Endothelial cell of umbilical vein (primary cell): ENCODE measurements around the gene C2orf76. TPM values are rescaled to one million over a fixed set of nuclear protein-coding genes. Genes with fewer than 3 reads are reported as not detected.

ENCODE experiments used
- BruUV-seq: library from RNA; stranded (reverse); fragments of 400-500 nt; replicated peaks from 2 replicates; lab custom pipeline; 2021; lab: Mats Ljungman, UMichigan
- CTCF ChIA-PET: fragments of 300-600, 350-600 bp; sonication (Branson Sonifier 250); formaldehyde crosslinking; loops from one replicate; lab custom pipeline; 2021; ENCODE audit warnings: antibody characterized with exemption, inconsistent platforms; lab: Charles Lee
- POLR2A ChIA-PET: fragments of 300-600, 350-600 bp; sonication (Branson Sonifier 250); formaldehyde crosslinking; loops from one replicate; lab custom pipeline; 2021; ENCODE audit warnings: antibody characterized with exemption, inconsistent platforms; lab: Charles Lee
- DNase-seq: peaks from one replicate; pipeline ENCODE4 v3.0.0-alpha.2; 2011; ENCODE audit warnings: low read depth, low spot score
- FAIRE-seq: peaks from 2 replicates; lab custom pipeline; 2011; peaks lifted over from hg19 to GRCh38; lab: Jason Lieb, UNC
- H2AFZ ChIP-seq: 2 replicates; pipeline ENCODE4 v1.6.0; 2012; ENCODE audit warnings: low read depth, low read length, control low read depth, inconsistent platforms
- H3K27ac ChIP-seq: 2 replicates; pipeline ENCODE4 v1.5.1; 2011; ENCODE audit warnings: low read depth, mild to moderate bottlenecking, control low read depth, low read length, moderate library complexity; ENCODE audit not compliant: insufficient read depth
- H3K27me3 ChIP-seq, 2 experiments: 2 replicates each; pipeline versions ENCODE4 v1.6.0 to v1.6.1; 2011; ENCODE audit warnings: low read length in 2 of 2, mixed read lengths in 1 of 2; ENCODE audit not compliant: control insufficient read depth in 2 of 2, insufficient read depth in 2 of 2
- H3K36me3 ChIP-seq, 2 experiments: 2 replicates in 1 of 2; 3 replicates in 1 of 2; pipeline ENCODE4 v1.5.1; 2011; ENCODE audit warnings: low read length in 2 of 2, mild to moderate bottlenecking in 1 of 2, moderate library complexity in 1 of 2; ENCODE audit not compliant: control insufficient read depth in 2 of 2, insufficient read depth in 2 of 2; ENCODE audit errors: extremely low read depth in 1 of 2
- H3K4me1 ChIP-seq: 3 replicates; pipeline ENCODE4 v1.5.1; 2011; ENCODE audit warnings: mild to moderate bottlenecking, low read length; ENCODE audit not compliant: control insufficient read depth, insufficient read depth; ENCODE audit errors: extremely low read depth
- H3K4me2 ChIP-seq: 2 replicates; pipeline ENCODE4 v1.6.1; 2011; ENCODE audit warnings: low read length, control low read depth, mixed read lengths; ENCODE audit not compliant: insufficient read depth
- H3K4me3 ChIP-seq, 3 experiments: fragments of 200-600 bp in 1 of 3; sonication (generic), shearing (Covaris generic) in 1 of 3; replicated peaks in 1 of 3; 2 replicates each; pipeline ENCODE4 v1.5.1; 2011 to 2016; ENCODE audit warnings: control low read depth in 3 of 3, low read length in 3 of 3, mild to moderate bottlenecking in 2 of 3, inconsistent platforms in 1 of 3, low read depth in 1 of 3, moderate library complexity in 1 of 3; ENCODE audit not compliant: insufficient read depth in 1 of 3
- H3K79me2 ChIP-seq: 2 replicates; pipeline ENCODE4 v1.6.0; 2012; ENCODE audit warnings: low read length, inconsistent platforms; ENCODE audit not compliant: control insufficient read depth, insufficient read depth
- H3K9ac ChIP-seq: replicated peaks from 2 replicates; pipeline ENCODE3; 2011; ENCODE audit warnings: low read length, control low read depth; ENCODE audit not compliant: insufficient read depth; ENCODE audit errors: extremely low read depth
- H3K9me1 ChIP-seq: replicated peaks from 3 replicates; pipeline ENCODE4 v1.6.0; 2011; ENCODE audit warnings: mild to moderate bottlenecking, low read length; ENCODE audit not compliant: control insufficient read depth, insufficient read depth; ENCODE audit errors: extremely low read depth
- H3K9me3 ChIP-seq: replicated peaks from 2 replicates; pipeline ENCODE4 v1.5.1; 2012; ENCODE audit warnings: low read length, inconsistent platforms; ENCODE audit not compliant: control insufficient read depth, insufficient read depth
- H4K20me1 ChIP-seq: replicated peaks from 2 replicates; pipeline ENCODE3; 2011; ENCODE audit warnings: mild to moderate bottlenecking, low read length; ENCODE audit not compliant: control insufficient read depth, insufficient read depth; ENCODE audit errors: extremely low read depth
- GATA2 ChIP-seq: IDR thresholded peaks from 2 replicates; pipeline ENCODE4 v1.7.0; 2011; ENCODE audit warnings: low read depth, mild to moderate bottlenecking, moderate library complexity, mixed read lengths, low read length; ENCODE audit not compliant: insufficient read length, insufficient read depth
- JUN ChIP-seq: IDR thresholded peaks from 2 replicates; pipeline ENCODE4 v1.6.1; 2011; ENCODE audit warnings: borderline replicate concordance, low read depth; ENCODE audit not compliant: insufficient read length, insufficient read depth
- MYC ChIP-seq: IDR thresholded peaks from one replicate; pipeline ENCODE4 v1.6.1; 2011; ENCODE audit warnings: mild to moderate bottlenecking, low read depth, low read length
- POLR2A ChIP-seq: IDR thresholded peaks from 2 replicates; pipeline ENCODE4 v1.6.1; 2012; ENCODE audit warnings: low read depth, mild to moderate bottlenecking, control low read depth, low read length
- dilution Hi-C: fragments of 300-500 bp; cut with MboI; formaldehyde crosslinking; loops from one replicate; pipeline ENCODE4 v1.15.0; 2019; ENCODE audit warnings: low sequenced_read_pairs; ENCODE audit not compliant: extremely low pct_ligation_motif_present
- intact Hi-C: fragments of 100-400 bp; cut with micrococcal nuclease; formaldehyde crosslinking; loops from one replicate; pipeline ENCODE4 v1.10.0; 2022
- polyA plus RNA-seq, 4 experiments: library from polyadenylated mRNA; depleted of rRNA in 3 of 4; stranded (reverse) in 3 of 4; unstranded in 1 of 4; fragments of >200 nt; gene quantifications; 2 replicates each; pipeline versions ENCODE4 v1.2.1 to v1.2.3, GENCODE V29; 2011 to 2012; ENCODE audit warnings: missing spikeins in 1 of 4
- total RNA-seq: library from RNA; stranded (reverse); gene quantifications from 2 replicates; pipeline ENCODE4 v1.2.3, GENCODE V29; 2021
- TF ChIP-seq, protein P1 (sequence below), 2 donors: IDR thresholded peaks; 1 replicate in 1 of 2; 2 replicates in 1 of 2; pipeline ENCODE4 v1.5.1; 2011; ENCODE audit warnings: low read length in 2 of 2, mild to moderate bottlenecking in 2 of 2, moderate library complexity in 2 of 2, control low read depth in 1 of 2, inconsistent platforms in 1 of 2, low read depth in 1 of 2; ENCODE audit not compliant: insufficient read depth in 1 of 2; ENCODE audit errors: extremely low read depth in 1 of 2

C2orf76 gene
- total and polyA plus RNA-seq, 2 donors (not counting 3 experiments of a cell fraction or from before 2014, with no cell fraction given), result 7.4 to 12.1 TPM

DNA sequence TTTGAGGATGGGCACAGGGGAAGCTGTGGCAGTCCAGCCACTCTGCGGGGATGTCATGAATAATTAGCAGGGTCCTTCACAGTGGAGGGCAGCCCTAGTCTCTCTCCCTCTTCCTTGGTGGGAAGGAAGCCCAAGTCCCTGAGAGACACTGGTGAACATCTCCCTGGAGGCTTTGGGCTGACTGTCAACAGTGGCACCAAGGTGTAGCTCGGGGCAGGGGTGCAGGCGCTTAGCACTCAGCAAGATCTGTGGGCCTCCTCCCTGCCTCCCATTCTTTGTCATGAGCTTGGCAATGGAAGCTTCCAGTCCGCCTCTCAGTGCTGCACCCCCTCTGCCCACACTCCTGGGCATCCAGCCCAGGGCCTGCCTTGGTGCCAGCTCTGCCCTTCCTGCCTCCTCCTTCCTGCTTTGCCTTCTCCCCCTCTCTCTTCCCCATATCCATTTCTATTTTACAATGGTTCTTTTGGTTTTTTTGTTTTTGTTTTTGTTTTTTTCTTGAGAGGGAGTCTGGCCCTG, 83.6 kb downstream of the C2orf76 start:
- Histone ChIP-seq H3K4me1 (no peaks in the 10 kb centered on the region), H3K9me3 (no peaks in the 10 kb centered on the region), H3K4me2 (no peak overlapping the region), H3K4me3 (no peak overlapping the region), H3K79me2 (no peaks in the 10 kb centered on the region), H4K20me1 (no peaks in the 10 kb centered on the region), H3K36me3 (no peaks in the 10 kb centered on the region), H3K9me1 (no peaks in the 10 kb centered on the region), H3K9ac (no peak overlapping the region), H3K27me3 (no peaks in the 10 kb centered on the region), H3K27ac (no peak overlapping the region), H2AFZ (no peak overlapping the region)
- dilution Hi-C loops, result no loop called here
- BruUV-seq, result no TSS peak
- CTCF ChIA-PET, result no interaction called here
- DNase-seq (no peak), FAIRE-seq (no peak)
- POLR2A ChIA-PET, result no interaction called here
- TF ChIP-seq POLR2A, result no peak
- no peak for TF ChIP-seq GATA2
- TF ChIP-seq, protein P1, sequence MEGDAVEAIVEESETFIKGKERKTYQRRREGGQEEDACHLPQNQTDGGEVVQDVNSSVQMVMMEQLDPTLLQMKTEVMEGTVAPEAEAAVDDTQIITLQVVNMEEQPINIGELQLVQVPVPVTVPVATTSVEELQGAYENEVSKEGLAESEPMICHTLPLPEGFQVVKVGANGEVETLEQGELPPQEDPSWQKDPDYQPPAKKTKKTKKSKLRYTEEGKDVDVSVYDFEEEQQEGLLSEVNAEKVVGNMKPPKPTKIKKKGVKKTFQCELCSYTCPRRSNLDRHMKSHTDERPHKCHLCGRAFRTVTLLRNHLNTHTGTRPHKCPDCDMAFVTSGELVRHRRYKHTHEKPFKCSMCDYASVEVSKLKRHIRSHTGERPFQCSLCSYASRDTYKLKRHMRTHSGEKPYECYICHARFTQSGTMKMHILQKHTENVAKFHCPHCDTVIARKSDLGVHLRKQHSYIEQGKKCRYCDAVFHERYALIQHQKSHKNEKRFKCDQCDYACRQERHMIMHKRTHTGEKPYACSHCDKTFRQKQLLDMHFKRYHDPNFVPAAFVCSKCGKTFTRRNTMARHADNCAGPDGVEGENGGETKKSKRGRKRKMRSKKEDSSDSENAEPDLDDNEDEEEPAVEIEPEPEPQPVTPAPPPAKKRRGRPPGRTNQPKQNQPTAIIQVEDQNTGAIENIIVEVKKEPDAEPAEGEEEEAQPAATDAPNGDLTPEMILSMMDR (IDR thresholded peaks at IDR 0.05; ENCODE audit: extremely low read depth in 1 of 2, insufficient read depth in 1 of 2, low read depth in 1 of 2, low read length in 2 of 2), result no peak
- no peak for TF ChIP-seq MYC
- TF ChIP-seq JUN, result no peak
- intact Hi-C loops, result no loop called here
